NOMO-1 treated with dmso at 0.1 percent for 144 hours (cell line): Measurements from ENCODE around the gene NTMT2.
"Not testable (repeated sequence)": the region's sequence is repeated elsewhere in the genome, so short reads cannot be mapped to it uniquely, and the experiment has no call there.

Source experiments
- DNase-seq: peaks from one replicate; lab custom pipeline; 2025; ENCODE audit not compliant: unreplicated experiment; lab: John Stamatoyannopoulos, UW

The NTMT2 gene

GRCh38 chr1:170145770-170146676 lies at the start of gene NTMT2:
Gene NTMT2 (plus strand): TSS chr1:170145959. CDS start chr1:170146108, 149 bp downstream.
- DNase-seq, result no peak

- no peak for DNase-seq
Measured at GRCh38 chr1:170095976-170096748, 49.6 kb upstream of the NTMT2 start.

DNA sequence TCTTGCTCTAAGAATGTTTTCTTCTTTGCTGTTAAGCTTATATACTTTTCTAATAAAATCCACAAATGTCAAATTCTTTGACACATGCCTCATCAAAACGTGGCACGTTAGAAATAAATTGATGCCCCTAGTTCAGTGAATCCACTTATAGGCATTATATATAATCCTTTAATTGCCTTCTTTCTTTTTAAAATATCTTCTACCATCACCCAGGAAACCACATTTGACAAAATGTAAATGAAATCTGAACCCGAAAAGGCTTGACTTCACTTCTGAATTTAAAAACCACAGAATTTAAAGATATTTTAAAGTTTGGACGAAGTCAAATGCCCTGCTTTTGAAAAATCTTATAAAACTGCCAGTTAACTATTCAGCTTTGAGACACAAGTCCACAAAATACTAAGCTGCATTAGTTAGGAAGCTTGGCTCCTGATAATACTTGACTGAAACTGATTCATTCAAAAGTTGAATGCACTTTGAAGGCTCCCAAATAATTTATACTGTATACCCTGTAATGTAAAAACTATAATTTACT lies 48.9 kb upstream of the NTMT2 start:
- no peak for DNase-seq

- no peak for DNase-seq
Measured at GRCh38 chr1:170097449-170097948, 48.3 kb upstream of the NTMT2 start.

- DNase-seq, result not testable (repeated sequence)
Measured at GRCh38 chr1:170113140-170113539, 32.6 kb upstream of the NTMT2 start.

- no peak for DNase-seq
Measured at GRCh38 chr1:170114906-170115305, 30.9 kb upstream of the NTMT2 start.

DNA sequence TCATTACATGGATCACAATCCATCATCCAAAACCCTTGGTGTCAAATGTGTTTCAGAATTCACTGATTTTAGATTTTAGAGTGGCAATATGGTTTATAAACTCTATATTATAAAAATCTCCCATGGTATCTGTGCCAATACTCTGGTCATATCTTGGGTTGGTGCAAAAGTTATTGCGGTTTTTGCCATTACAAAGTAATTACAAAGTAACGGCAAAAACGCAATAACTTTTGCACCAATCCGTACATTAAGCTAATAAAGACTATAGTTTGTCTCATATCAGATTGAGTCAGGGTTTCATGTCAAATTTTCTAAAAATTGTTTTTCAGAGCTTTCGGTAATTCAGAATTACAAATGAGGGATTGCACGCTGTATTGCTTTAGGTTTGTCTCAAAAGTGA lies 23.4 kb upstream of the NTMT2 start:
- no peak for DNase-seq

DNA sequence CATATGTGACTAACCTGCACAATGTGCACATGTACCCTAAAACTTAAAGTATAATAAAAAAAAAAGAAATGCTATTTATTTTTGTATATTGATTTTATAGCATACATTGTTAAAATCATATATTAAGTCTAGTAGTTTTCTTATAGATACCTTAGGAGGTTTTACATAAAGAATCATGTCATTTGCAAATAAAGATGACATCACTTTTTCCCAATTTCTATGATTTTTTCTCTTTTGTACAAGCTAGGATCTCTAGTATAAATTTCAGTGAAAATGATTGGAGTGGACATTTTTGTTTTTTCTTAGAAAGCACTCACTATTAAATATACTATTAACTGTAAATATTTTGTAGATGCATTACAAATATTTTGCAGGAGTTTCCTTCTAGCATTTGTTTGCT lies 20.5 kb upstream of the NTMT2 start:
- DNase-seq, result no peak

GRCh38 chr1:170126696-170127095 lies 19.1 kb upstream of the NTMT2 start:
- DNase-seq, result no peak

DNA sequence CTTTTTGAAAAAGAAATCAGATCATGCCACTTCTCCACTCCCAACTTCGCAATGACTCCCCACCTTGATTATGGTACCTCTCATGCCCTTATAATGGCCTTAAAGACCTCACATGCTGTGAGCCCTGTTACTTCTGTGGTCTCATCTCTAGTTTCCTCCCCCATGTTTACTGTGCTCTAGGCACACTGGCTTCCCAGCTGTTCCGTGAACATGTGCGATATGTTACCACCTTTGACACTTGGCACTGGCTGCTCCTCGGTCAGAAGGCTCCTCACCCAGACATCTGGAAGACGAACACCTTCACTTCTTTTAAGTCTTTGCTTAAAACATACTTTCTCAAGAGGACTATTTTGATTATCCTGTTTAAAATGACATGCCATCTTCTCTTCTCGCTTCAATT lies 14.3 kb upstream of the NTMT2 start:
- DNase-seq, result no peak

DNA sequence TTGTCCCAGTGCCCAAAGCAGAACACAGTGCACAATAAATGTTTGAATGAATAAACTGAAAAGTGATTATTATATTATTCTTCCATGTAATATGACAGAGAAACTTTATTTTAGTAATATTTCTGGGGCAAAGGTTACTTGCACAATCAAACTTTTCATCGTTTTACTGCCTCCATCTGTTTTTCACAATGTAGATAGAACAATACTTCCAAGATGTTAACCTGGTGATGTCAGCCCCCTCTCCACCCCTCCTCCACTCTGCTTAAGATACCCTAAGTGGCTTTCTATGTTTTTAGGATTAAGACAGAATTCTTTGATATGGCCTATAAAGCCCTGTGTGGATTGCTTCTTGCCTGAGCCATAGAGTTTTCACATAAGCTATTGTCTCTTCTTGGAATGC lies 13.8 kb upstream of the NTMT2 start:
- no peak for DNase-seq

DNA sequence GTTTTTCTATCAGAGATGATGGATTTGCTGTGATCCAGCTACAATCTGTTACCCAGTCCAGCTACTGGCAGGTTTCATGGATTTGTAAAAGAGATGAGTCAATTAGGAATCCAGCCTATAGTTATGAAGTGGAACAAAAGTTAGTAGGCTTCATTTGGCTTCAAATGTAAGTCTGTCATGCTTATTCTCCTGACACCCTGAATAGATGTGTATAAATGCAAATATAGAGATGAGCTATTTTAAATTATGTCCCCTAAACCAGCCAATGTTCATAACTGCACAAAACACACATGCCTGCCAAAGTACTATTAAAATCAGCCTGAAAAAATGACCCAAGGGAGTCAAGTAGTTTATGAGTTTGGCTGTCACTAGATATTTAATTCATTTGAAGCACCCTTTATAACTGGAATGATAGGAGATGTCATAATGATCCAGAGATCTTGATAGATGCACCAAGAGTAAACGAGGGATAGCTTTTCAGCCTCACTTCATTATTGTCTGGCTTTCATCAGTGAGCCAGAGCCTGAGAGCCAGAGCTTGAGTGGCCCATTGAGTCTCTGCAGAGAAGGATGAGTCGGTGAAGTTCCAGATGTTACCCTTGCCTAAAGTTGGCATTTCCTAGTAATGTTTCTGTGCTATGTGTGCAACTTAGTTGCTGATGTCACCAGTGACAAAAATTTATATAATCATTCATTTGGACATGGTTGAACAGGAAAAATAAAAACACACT lies 11.8 kb upstream of the NTMT2 start:
- no peak for DNase-seq

DNA sequence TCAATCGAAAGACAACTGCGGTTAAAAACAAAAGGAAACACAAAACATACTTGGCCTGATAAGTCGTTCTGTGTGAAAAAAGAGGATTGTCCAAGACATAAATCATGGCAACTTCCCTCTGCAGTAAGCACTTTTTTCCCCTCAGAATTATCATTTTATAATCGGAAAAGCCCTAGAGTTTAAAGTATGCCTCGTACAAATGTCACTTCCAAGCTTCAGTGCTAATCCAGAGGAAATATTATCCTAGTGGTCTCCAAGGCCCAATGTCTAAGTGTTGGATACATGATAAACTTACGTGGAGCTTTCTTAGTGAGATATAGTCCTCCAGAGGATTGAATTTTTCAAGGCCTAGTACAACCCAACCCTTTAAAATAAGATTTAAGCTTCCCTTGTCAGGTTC lies 11.2 kb upstream of the NTMT2 start:
- DNase-seq, result no peak

DNA sequence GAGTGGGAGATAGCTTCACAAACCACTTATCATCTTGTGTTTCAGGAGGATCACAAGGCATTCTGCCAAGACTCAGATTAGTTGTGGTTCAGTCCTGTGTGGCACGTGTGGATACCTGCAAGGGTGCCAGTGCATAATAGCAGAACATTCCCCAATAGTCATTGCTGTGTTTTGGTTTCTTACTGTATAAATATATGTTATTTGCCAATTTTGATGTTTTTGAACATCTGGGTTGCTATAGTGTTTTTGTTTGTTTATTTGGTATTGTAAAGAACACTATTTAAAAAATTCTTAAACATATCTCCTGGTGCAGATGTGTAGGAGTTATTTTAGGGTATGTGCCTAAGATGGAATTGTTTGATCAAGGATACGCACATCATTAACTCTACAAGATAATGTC lies 5.4 kb upstream of the NTMT2 start:
- no peak for DNase-seq

- DNase-seq, result no peak
Measured at GRCh38 chr1:170145061-170145460, 698 bp upstream of the NTMT2 start.

DNA sequence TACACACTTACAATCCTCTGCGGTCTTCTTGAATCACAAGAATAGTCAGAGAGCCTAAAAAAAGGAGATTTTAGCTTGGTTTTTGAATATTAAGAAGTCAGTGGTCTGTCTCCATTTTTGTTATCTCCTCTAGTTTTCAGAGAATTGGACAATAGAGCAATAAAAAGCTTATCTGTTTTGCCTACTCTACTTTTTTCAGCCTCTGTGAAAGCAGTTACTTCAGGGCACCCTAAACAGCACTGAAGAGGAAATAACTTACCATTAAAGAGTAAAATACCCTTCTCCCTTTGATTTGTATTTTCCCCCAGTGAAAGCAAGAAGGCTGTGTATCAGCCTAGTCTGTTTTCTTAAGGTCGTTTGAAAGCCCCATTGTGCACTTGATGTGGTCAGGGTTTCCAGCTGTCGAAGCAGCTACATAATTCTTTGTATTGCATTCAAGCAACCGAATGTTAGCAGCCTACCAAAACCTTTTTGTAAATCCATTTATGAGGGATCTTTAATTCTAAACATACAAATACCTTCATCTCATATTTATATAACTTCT lies 1.0 kb downstream of the NTMT2 start:
- no peak for DNase-seq

- DNase-seq, result no peak
Measured at GRCh38 chr1:170149241-170149640, 3.5 kb downstream of the NTMT2 start.

GRCh38 chr1:170150016-170150415 lies 4.3 kb downstream of the NTMT2 start:
- no peak for DNase-seq

DNA sequence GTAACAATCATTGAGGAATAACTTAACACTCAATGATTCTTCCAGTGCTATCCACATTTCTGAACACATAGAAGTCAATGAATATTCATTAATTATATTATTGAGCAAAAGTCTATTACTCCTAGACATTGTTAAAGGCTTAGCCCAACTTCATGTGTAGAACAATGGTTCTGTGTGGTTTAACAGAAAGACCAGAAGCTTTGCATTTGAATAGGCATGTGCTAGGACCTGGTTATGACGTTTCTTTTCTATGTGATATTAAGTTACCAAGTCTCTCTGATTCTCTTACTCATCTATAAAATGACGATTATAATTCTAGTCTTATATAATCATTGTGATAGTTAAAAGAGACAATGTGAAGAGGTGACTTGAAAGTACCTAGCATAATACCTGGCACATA lies 5.2 kb downstream of the NTMT2 start:
- no peak for DNase-seq

DNA sequence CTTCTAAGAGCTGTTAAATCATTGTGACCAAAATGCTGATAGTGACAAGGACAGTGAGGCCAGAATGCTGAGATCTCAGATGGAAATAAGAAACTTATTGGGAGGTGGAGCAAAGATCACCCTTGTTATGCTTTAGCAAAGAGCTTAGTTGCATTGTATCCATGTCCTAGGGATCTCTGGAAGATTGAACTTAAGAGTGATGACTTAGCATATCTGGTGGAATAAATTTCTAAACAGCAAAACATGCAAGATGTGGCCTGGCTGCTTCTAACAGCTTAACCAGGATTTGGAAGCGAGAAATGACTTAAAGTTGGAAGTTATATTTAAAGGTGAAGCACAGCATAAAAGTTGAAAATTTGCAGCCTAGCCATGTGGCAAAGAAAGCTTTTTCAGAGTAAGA lies 7.7 kb downstream of the NTMT2 start:
- DNase-seq, result no peak

DNA sequence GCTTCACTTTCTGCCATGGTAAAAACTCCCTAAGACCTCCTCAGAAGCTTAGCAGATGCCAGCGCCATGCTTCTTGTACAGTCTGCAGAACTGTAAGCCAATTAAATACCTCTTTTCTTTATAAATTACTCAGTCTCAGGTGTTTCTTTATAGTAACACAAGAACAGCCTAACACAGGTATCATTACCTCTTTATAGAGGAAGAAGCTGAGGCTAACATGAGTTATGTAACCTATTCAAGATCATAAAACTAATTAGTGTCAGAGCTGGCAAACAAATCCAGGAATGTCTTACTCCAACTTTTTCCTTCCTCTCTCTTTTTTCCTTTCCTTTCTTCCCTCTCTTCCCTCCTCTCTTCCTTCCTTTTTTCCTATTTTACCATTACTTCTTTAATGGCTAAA lies 9.3 kb downstream of the NTMT2 start:
- DNase-seq, result no peak
